ENCODE data around the gene TMED3.

Gene TMED3

GRCh38 chr15:79310985-79311900, at the start of gene TMED3:
Gene TMED3, plus strand, starts transcription at chr15:79311112. Its CDS starts 138 bp downstream, at chr15:79311250.
- H3K9ac ChIP-seq (ENCODE audit: low read length), result peak within 1 kb of the TSS; percentile 89
- H3K4me1 ChIP-seq (ENCODE audit: control insufficient read depth, insufficient read depth, low read length), result peaks cover 6% of the 10 kb centered on the region
- H3K27ac ChIP-seq (ENCODE audit: low read depth, low read length), result peak within 1 kb of the TSS; percentile 71
- H3K36me3 ChIP-seq (ENCODE audit: control insufficient read depth, insufficient read depth, low read length), result peaks cover 34% of the 10 kb centered on the region
- peaks cover 43% of the 10 kb centered on the region for H3K27me3 ChIP-seq (ENCODE audit: control insufficient read depth, insufficient read depth, low read length)
- H3K9me3 ChIP-seq (ENCODE audit: control insufficient read depth, insufficient read depth, low read depth, low read length), result no peaks in the 10 kb centered on the region
- H3K4me3 ChIP-seq (ENCODE audit: low read depth, low read length), result peak within 1 kb of the TSS; percentile 92

DNA sequence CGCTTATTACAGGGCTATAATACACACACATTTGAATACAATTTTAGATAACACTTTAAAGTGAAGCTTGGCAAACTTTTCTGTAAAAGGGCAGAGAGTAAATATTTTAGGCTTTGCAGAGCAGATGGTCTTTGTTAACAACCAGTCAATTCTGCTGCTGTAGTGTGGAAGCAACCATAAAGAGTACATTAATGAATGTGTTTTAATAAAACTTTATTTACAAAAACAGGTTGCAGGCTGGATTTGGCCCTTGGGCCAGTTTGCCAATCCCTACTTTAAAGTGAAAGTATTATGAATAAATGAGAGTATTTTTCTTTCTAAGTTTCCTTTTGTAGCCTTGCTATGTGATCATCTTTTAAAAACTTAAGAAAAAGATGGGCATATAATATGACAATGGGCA, 49.1 kb upstream of the TMED3 start:
- H3K9ac ChIP-seq (ENCODE audit: low read length), result no peak overlapping the region
- no peaks in the 10 kb centered on the region for H3K27me3 ChIP-seq (ENCODE audit: control insufficient read depth, insufficient read depth, low read length)
- H3K36me3 ChIP-seq (ENCODE audit: control insufficient read depth, insufficient read depth, low read length), result no peaks in the 10 kb centered on the region
- peaks cover 3% of the 10 kb centered on the region for H3K9me3 ChIP-seq (ENCODE audit: control insufficient read depth, insufficient read depth, low read depth, low read length)
- H3K4me3 ChIP-seq (ENCODE audit: low read depth, low read length), result no peak overlapping the region
- no peak overlapping the region for H3K27ac ChIP-seq (ENCODE audit: low read depth, low read length)
- peaks cover 2% of the 10 kb centered on the region; the same call in 1 of the 2 replicates for H3K4me1 ChIP-seq (ENCODE audit: control insufficient read depth, insufficient read depth, low read length)

DNA sequence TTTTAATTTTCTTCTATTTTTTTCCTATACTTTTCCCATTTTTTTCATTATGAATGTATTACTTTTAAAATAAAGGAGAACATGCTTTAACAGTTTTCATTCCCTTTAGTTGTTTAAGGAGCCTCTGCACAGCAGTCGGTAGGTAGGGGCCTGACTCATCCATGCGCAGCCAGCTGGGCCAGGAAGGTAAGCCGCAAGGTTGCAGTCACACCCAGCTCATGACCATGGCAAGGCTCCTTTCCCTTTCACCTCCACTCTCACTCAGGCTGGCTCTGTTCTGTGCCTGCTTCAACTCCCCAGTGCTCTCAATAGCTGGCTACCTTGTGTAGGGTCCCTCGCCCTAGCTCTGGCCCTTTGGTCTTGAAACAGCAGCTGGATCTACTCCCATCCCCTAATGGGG, 45.7 kb upstream of the TMED3 start:
- Histone ChIP-seq H3K9ac (ENCODE audit: low read length) (no peak overlapping the region), H3K36me3 (ENCODE audit: control insufficient read depth, insufficient read depth, low read length) (no peaks in the 10 kb centered on the region), H3K27ac (ENCODE audit: low read depth, low read length) (no peak overlapping the region), H3K4me1 (ENCODE audit: control insufficient read depth, insufficient read depth, low read length) (peaks cover 2% of the 10 kb centered on the region; the same call in 1 of the 2 replicates), H3K4me3 (ENCODE audit: low read depth, low read length) (no peak overlapping the region), H3K27me3 (ENCODE audit: control insufficient read depth, insufficient read depth, low read length) (peaks cover 12% of the 10 kb centered on the region; the same call in 1 of the 2 replicates), H3K9me3 (ENCODE audit: control insufficient read depth, insufficient read depth, low read depth, low read length) (no peaks in the 10 kb centered on the region)

- H3K27ac ChIP-seq (ENCODE audit: low read depth, low read length), result no peak overlapping the region
- no peak overlapping the region for H3K9ac ChIP-seq (ENCODE audit: low read length)
- no peaks in the 10 kb centered on the region for H3K36me3 ChIP-seq (ENCODE audit: control insufficient read depth, insufficient read depth, low read length)
- peaks cover 2% of the 10 kb centered on the region; the same call in 1 of the 2 replicates for H3K4me1 ChIP-seq (ENCODE audit: control insufficient read depth, insufficient read depth, low read length)
- peaks cover 12% of the 10 kb centered on the region; the same call in 1 of the 2 replicates for H3K27me3 ChIP-seq (ENCODE audit: control insufficient read depth, insufficient read depth, low read length)
- H3K9me3 ChIP-seq (ENCODE audit: control insufficient read depth, insufficient read depth, low read depth, low read length), result no peaks in the 10 kb centered on the region
- H3K4me3 ChIP-seq (ENCODE audit: low read depth, low read length), result no peak overlapping the region
These were observed 44.8 kb upstream of the TMED3 start for GRCh38 chr15:79265987-79266579.

DNA sequence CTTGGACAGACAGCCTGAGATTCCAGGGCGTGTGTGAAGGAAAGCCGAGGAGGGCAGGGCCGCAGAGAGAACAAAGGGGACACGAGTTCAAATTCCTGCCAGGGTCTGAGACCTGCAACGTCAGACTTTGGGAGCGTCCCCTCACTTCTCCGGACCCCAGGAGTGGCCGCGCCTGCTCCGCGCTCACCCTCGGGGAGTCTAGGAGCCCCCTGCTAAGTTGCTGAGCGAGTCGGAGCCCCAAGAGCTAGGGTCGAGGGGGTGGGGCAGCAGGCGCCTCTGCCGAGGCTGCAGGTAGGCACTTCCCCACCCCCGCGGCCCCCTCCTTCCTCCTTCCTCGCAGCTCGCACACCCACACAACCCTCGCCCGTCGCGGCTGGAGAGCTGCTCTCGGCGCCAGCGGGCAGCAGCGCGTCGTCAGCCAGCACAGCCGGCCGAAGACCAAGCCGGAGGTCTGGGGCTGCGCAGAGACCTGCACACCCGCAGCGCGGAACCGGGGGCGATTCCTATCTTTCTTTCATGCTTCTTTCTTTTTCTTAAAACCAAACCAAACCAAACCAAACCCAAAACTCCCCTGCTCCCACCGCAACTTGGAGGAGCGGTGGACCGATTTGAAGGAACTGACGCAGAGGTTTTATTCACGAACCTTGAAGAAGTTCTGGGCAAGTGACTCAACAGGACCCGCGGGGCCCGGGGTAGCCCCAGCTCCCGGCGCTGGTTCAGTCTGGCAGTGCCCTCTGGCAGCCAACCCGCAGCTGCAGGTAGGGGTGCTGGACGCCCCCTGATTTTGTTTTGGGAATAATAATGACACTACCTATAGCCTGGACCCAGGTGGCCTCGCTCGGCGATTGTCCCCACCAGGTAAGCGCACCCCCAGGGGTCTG, 28.3 kb upstream of the TMED3 start, which contains the start of gene ANKRD34C:
Gene ANKRD34C, plus strand, starts transcription at position 352 of the 881 bp plus-strand sequence. CDS start 10,563 bp downstream, outside the sequence.
- no peak within 1 kb of the TSS for H3K9ac ChIP-seq (ENCODE audit: low read length)
- H3K4me3 ChIP-seq (ENCODE audit: low read depth, low read length), result peak within 1 kb of the TSS; percentile 54
- H3K4me1 ChIP-seq (ENCODE audit: control insufficient read depth, insufficient read depth, low read length), result peaks cover 5% of the 10 kb centered on the region; the same call in 1 of the 2 replicates
- no peaks in the 10 kb centered on the region for H3K9me3 ChIP-seq (ENCODE audit: control insufficient read depth, insufficient read depth, low read depth, low read length)
- no peak within 1 kb of the TSS for H3K27ac ChIP-seq (ENCODE audit: low read depth, low read length)
- H3K27me3 ChIP-seq (ENCODE audit: control insufficient read depth, insufficient read depth, low read length), result peaks cover 89% of the 10 kb centered on the region
- H3K36me3 ChIP-seq (ENCODE audit: control insufficient read depth, insufficient read depth, low read length), result no peaks in the 10 kb centered on the region

GRCh38 chr15:79283252-79284048, 27.5 kb upstream of the TMED3 start:
- Histone ChIP-seq H3K27me3 (ENCODE audit: control insufficient read depth, insufficient read depth, low read length) (peaks cover 98% of the 10 kb centered on the region), H3K9ac (ENCODE audit: low read length) (no peak overlapping the region), H3K4me3 (ENCODE audit: low read depth, low read length) (peak overlapping the region; percentile 54; the same call in 1 of the 2 replicates)

GRCh38 chr15:79290642-79291275, 20.2 kb upstream of the TMED3 start:
- Histone ChIP-seq H3K4me1 (ENCODE audit: control insufficient read depth, insufficient read depth, low read length) (no peaks in the 10 kb centered on the region), H3K9me3 (ENCODE audit: control insufficient read depth, insufficient read depth, low read depth, low read length) (no peaks in the 10 kb centered on the region), H3K4me3 (ENCODE audit: low read depth, low read length) (no peak overlapping the region), H3K36me3 (ENCODE audit: control insufficient read depth, insufficient read depth, low read length) (no peaks in the 10 kb centered on the region), H3K9ac (ENCODE audit: low read length) (no peak overlapping the region), H3K27me3 (ENCODE audit: control insufficient read depth, insufficient read depth, low read length) (peaks cover 75% of the 10 kb centered on the region), H3K27ac (ENCODE audit: low read depth, low read length) (no peak overlapping the region)

More at GRCh38 chr15:79283252-79284048, 27.5 kb upstream of the TMED3 start:
- no peaks in the 10 kb centered on the region for H3K9me3 ChIP-seq (ENCODE audit: control insufficient read depth, insufficient read depth, low read depth, low read length)
- no peak overlapping the region for H3K27ac ChIP-seq (ENCODE audit: low read depth, low read length)
- H3K36me3 ChIP-seq (ENCODE audit: control insufficient read depth, insufficient read depth, low read length), result no peaks in the 10 kb centered on the region
- H3K4me1 ChIP-seq (ENCODE audit: control insufficient read depth, insufficient read depth, low read length), result peaks cover 5% of the 10 kb centered on the region; the same call in 1 of the 2 replicates

DNA sequence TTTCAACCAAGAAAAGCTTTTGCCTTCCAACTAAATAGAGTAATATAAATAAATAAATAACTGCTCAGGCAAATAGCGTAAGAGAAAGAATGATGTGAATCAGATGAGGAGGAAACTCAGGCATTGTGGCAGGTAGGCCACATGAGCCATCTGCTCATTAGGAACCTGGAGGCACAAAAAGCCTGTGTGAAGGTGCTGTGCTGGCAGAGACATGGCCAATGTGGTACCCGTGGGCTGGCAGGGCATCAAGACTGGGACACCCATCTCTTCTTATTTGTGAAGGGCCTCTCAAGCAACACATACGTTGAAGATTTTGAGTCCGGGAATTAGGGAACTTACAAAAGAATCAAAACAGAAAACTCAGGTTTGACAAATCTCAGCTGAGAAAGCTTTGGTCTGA, 18.9 kb upstream of the TMED3 start:
- no peaks in the 10 kb centered on the region for H3K4me1 ChIP-seq (ENCODE audit: control insufficient read depth, insufficient read depth, low read length)
- H3K9me3 ChIP-seq (ENCODE audit: control insufficient read depth, insufficient read depth, low read depth, low read length), result no peaks in the 10 kb centered on the region
- no peaks in the 10 kb centered on the region for H3K36me3 ChIP-seq (ENCODE audit: control insufficient read depth, insufficient read depth, low read length)
- H3K4me3 ChIP-seq (ENCODE audit: low read depth, low read length), result no peak overlapping the region
- no peak overlapping the region for H3K9ac ChIP-seq (ENCODE audit: low read length)
- no peak overlapping the region for H3K27ac ChIP-seq (ENCODE audit: low read depth, low read length)
- H3K27me3 ChIP-seq (ENCODE audit: control insufficient read depth, insufficient read depth, low read length), result peaks cover 66% of the 10 kb centered on the region

GRCh38 chr15:79294075-79294474, 16.8 kb upstream of the TMED3 start:
- no peak overlapping the region for H3K9ac ChIP-seq (ENCODE audit: low read length)
- no peaks in the 10 kb centered on the region for H3K9me3 ChIP-seq (ENCODE audit: control insufficient read depth, insufficient read depth, low read depth, low read length)
- H3K4me1 ChIP-seq (ENCODE audit: control insufficient read depth, insufficient read depth, low read length), result no peaks in the 10 kb centered on the region
- H3K27me3 ChIP-seq (ENCODE audit: control insufficient read depth, insufficient read depth, low read length), result peaks cover 60% of the 10 kb centered on the region
- H3K4me3 ChIP-seq (ENCODE audit: low read depth, low read length), result no peak overlapping the region
- no peak overlapping the region for H3K27ac ChIP-seq (ENCODE audit: low read depth, low read length)
- H3K36me3 ChIP-seq (ENCODE audit: control insufficient read depth, insufficient read depth, low read length), result no peaks in the 10 kb centered on the region

Measured in HUES6 (cell line).